GM23338 (cell line): ENCODE results near the gene TUG1. TPM values are rescaled to one million over a fixed set of nuclear protein-coding genes. Genes with fewer than 3 reads are reported as not detected.

ENCODE experiments used
- CREB1 ChIP-seq: fragments of 250-450 bp; sonication (Bioruptor Pico); IDR thresholded peaks from 2 replicates; pipeline ENCODE4 v1.5.0; 2020; ENCODE audit warnings: low read depth, mild to moderate bottlenecking, moderate library complexity
- EZH2phosphoT487 ChIP-seq: fragments of 200-600 bp; sonication (generic); IDR thresholded peaks from one replicate; pipeline ENCODE4 v1.8.1; 2018; ENCODE audit warnings: antibody characterized with exemption; ENCODE audit not compliant: unreplicated experiment
- JUNB ChIP-seq: IDR thresholded peaks from one replicate; pipeline ENCODE4 v1.6.1; 2016; ENCODE audit warnings: antibody characterized with exemption; ENCODE audit not compliant: unreplicated experiment
- REST ChIP-seq: IDR thresholded peaks from one replicate; pipeline ENCODE4 v1.6.1; 2018; ENCODE audit warnings: antibody characterized with exemption; ENCODE audit not compliant: unreplicated experiment
- STAT1 ChIP-seq: IDR thresholded peaks from one replicate; pipeline ENCODE4 v1.6.1; 2016; ENCODE audit warnings: antibody characterized with exemption; ENCODE audit not compliant: unreplicated experiment
- ZNF462 ChIP-seq: fragments of 250-450 bp; sonication (Bioruptor Pico); IDR thresholded peaks from 2 replicates; pipeline ENCODE4 v1.5.0; 2020; ENCODE audit warnings: mild to moderate bottlenecking, moderate library complexity
- polyA plus RNA-seq: library from polyadenylated mRNA; unstranded; fragments of >200 nt; fragmentation: Nextera tagmentation; extraction: Ambion mirVana; gene quantifications from 2 replicates; pipeline ENCODE4 v1.2.1, GENCODE V29; 2016
- total RNA-seq: library from RNA; depleted of rRNA; stranded (reverse); fragments of >200 nt; shearing (Covaris generic); gene quantifications from 2 replicates; pipeline ENCODE4 v1.2.3, GENCODE V29; 2014

The TUG1 gene
- total and polyA plus RNA-seq, 2 experiments from 2014 or later, result 58.3 to 125 TPM

GRCh38 chr22:31019191-31019930 is 50.3 kb downstream of the TUG1 start (continued):
- TF ChIP-seq ZNF462 (no peak), REST (no peak), CREB1 (CRISPR knock-in tag) (no peak), STAT1 (no peak), EZH2phosphoT487 (no peak), JUNB (no peak)
